T-helper 2 cell (primary cell): Measurements from ENCODE around the gene SRSF12.
"Not testable (repeated sequence)": the region's sequence is repeated elsewhere in the genome, so short reads cannot be mapped to it uniquely, and the experiment has no call there.

ENCODE experiments used
- DNase-seq, 5 experiments: peaks; one replicate each; pipeline versions ENCODE4 v3.0.0 to v3.0.0-alpha.2; 2012 to 2022

SRSF12 gene

GRCh38 chr6:89069536-89070163 is 48.2 kb downstream of the SRSF12 start:
- DNase-seq: no peak

- DNase-seq: no peak
Observed at GRCh38 chr6:89068695-89069094, 49.2 kb downstream of the SRSF12 start.

- no peak for DNase-seq
Observed at GRCh38 chr6:89067796-89068195, 50.1 kb downstream of the SRSF12 start.

- DNase-seq: no peak
Observed at GRCh38 chr6:89066940-89067646, 50.8 kb downstream of the SRSF12 start.

- DNase-seq: not testable (repeated sequence)
Observed at GRCh38 chr6:89066121-89066520, 51.8 kb downstream of the SRSF12 start.

- DNase-seq: not testable (repeated sequence)
Observed at GRCh38 chr6:89064931-89065330, 52.9 kb downstream of the SRSF12 start.

GRCh38 chr6:89063881-89064280 is 54.0 kb downstream of the SRSF12 start:
- no peak for DNase-seq

GRCh38 chr6:89059227-89059626 is 58.6 kb downstream of the SRSF12 start:
- DNase-seq: no peak

GRCh38 chr6:89058627-89059026 is 59.2 kb downstream of the SRSF12 start:
- DNase-seq: no peak

GRCh38 chr6:89057759-89058158 is 60.1 kb downstream of the SRSF12 start:
- no peak for DNase-seq

- DNase-seq: no peak
Observed at GRCh38 chr6:89054208-89054607, 63.7 kb downstream of the SRSF12 start.

GRCh38 chr6:89051676-89052075 is 66.2 kb downstream of the SRSF12 start:
- peak in 1 of 5 experiments; percentile 42 for DNase-seq

- no peak for DNase-seq
Observed at GRCh38 chr6:89050697-89051096, 67.2 kb downstream of the SRSF12 start.

GRCh38 chr6:89050155-89050554 is 67.7 kb downstream of the SRSF12 start:
- DNase-seq: no peak

GRCh38 chr6:89048985-89049384 is 68.9 kb downstream of the SRSF12 start:
- DNase-seq: no peak

GRCh38 chr6:89048288-89048923 is 69.5 kb downstream of the SRSF12 start:
- DNase-seq: no peak

- no peak for DNase-seq
Observed at GRCh38 chr6:89047473-89047872, 70.4 kb downstream of the SRSF12 start.
